Activated T-helper 17 cell treated with anti-CD3 and anti-CD28 coated beads, Interleukin-2, amount 50 U/mL, for 72 hours (primary cell): Measurements from ENCODE around the gene UAP1L1. TPM values are rescaled to one million over a fixed set of nuclear protein-coding genes. Genes with fewer than 3 reads are reported as not detected.
A peak's percentile ranks its signal among the peaks of the same experiment; 100 is the strongest.

Experiments
- ATAC-seq: fragments of 150-1000 bp; cut with Tn5 transposase; replicated peaks from 2 replicates; pipeline ENCODE4 v1.10.0; 2021; ENCODE audit warnings: mild to moderate bottlenecking, moderate library complexity
- H3K27ac Mint-ChIP-seq: one replicate; pipeline ENCODE4 v1.8.0; 2022; ENCODE audit warnings: mixed read lengths
- H3K27me3 Mint-ChIP-seq: one replicate; pipeline ENCODE4 v1.8.0; 2022; ENCODE audit warnings: mixed read lengths
- H3K36me3 Mint-ChIP-seq: one replicate; pipeline ENCODE4 v1.8.0; 2022; ENCODE audit warnings: low read depth, mild to moderate bottlenecking, mixed read lengths
- H3K4me1 Mint-ChIP-seq: one replicate; pipeline ENCODE4 v1.8.0; 2022; ENCODE audit warnings: mixed read lengths
- H3K4me3 Mint-ChIP-seq: one replicate; pipeline ENCODE4 v1.8.0; 2022; ENCODE audit warnings: mild to moderate bottlenecking, mixed read lengths
- H3K9me3 Mint-ChIP-seq: one replicate; pipeline ENCODE4 v1.8.0; 2022; ENCODE audit warnings: mixed read lengths
- total RNA-seq, 2 donors: library from RNA; stranded (reverse); gene quantifications; one replicate each; pipeline ENCODE4 v1.2.3, GENCODE V29; 2022

UAP1L1 gene
- total RNA-seq, 2 donors from 2014 or later, result 27.9 to 33.0 TPM

GRCh38 chr9:137073992-137074399 lies 3.3 kb upstream of the UAP1L1 start:
- Mint-ChIP-seq H3K27ac (no peak overlapping the region), H3K9me3 (no peaks in the 10 kb centered on the region), H3K4me1 (peaks cover 7% of the 10 kb centered on the region), H3K4me3 (no peak overlapping the region), H3K36me3 (peaks cover 8% of the 10 kb centered on the region), H3K27me3 (no peaks in the 10 kb centered on the region)
- no peak for ATAC-seq

GRCh38 chr9:137074657-137075274 lies 2.6 kb upstream of the UAP1L1 start:
- Mint-ChIP-seq H3K4me3 (no peak overlapping the region), H3K36me3 (peaks cover 15% of the 10 kb centered on the region), H3K9me3 (no peaks in the 10 kb centered on the region), H3K27ac (no peak overlapping the region), H3K27me3 (no peaks in the 10 kb centered on the region), H3K4me1 (peaks cover 7% of the 10 kb centered on the region)
- no peak for ATAC-seq

GRCh38 chr9:137075275-137075775 lies 2.0 kb upstream of the UAP1L1 start:
- no peak overlapping the region for H3K27ac Mint-ChIP-seq
- H3K27me3 Mint-ChIP-seq, result no peaks in the 10 kb centered on the region
- no peaks in the 10 kb centered on the region for H3K9me3 Mint-ChIP-seq
- no peak overlapping the region for H3K4me3 Mint-ChIP-seq
- ATAC-seq, result no peak
- H3K36me3 Mint-ChIP-seq, result peaks cover 20% of the 10 kb centered on the region
- peaks cover 7% of the 10 kb centered on the region for H3K4me1 Mint-ChIP-seq

GRCh38 chr9:137076636-137077009 lies 694 bp upstream of the UAP1L1 start:
- ATAC-seq, result no peak
- Mint-ChIP-seq H3K27me3 (no peaks in the 10 kb centered on the region), H3K4me1 (no peaks in the 10 kb centered on the region), H3K27ac (no peak overlapping the region), H3K36me3 (peaks cover 24% of the 10 kb centered on the region), H3K4me3 (peak overlapping the region; percentile 61), H3K9me3 (no peaks in the 10 kb centered on the region)

- Mint-ChIP-seq H3K36me3 (peaks cover 32% of the 10 kb centered on the region), H3K9me3 (no peaks in the 10 kb centered on the region), H3K27me3 (no peaks in the 10 kb centered on the region), H3K4me3 (peak overlapping the region; percentile 53), H3K4me1 (no peaks in the 10 kb centered on the region), H3K27ac (no peak overlapping the region)
- ATAC-seq, result peak; percentile 45
Observed at GRCh38 chr9:137077758-137078693, 709 bp downstream of the UAP1L1 start.

- Mint-ChIP-seq H3K9me3 (no peaks in the 10 kb centered on the region), H3K36me3 (peaks cover 39% of the 10 kb centered on the region), H3K4me3 (peak overlapping the region; percentile 53), H3K27me3 (no peaks in the 10 kb centered on the region), H3K27ac (no peak overlapping the region), H3K4me1 (peaks cover 6% of the 10 kb centered on the region)
- ATAC-seq, result no peak
Observed at GRCh38 chr9:137078701-137079400, 1.5 kb downstream of the UAP1L1 start.

GRCh38 chr9:137079401-137079787 lies 2.1 kb downstream of the UAP1L1 start:
- no peak overlapping the region for H3K27ac Mint-ChIP-seq
- no peak for ATAC-seq
- H3K9me3 Mint-ChIP-seq, result no peaks in the 10 kb centered on the region
- peak overlapping the region; percentile 53 for H3K4me3 Mint-ChIP-seq
- peaks cover 40% of the 10 kb centered on the region for H3K36me3 Mint-ChIP-seq
- no peaks in the 10 kb centered on the region for H3K27me3 Mint-ChIP-seq
- peaks cover 8% of the 10 kb centered on the region for H3K4me1 Mint-ChIP-seq

GRCh38 chr9:137080260-137081122 lies 3.2 kb downstream of the UAP1L1 start:
- Mint-ChIP-seq H3K27ac (no peak overlapping the region), H3K36me3 (peaks cover 40% of the 10 kb centered on the region), H3K27me3 (no peaks in the 10 kb centered on the region), H3K4me1 (peaks cover 12% of the 10 kb centered on the region), H3K4me3 (no peak overlapping the region), H3K9me3 (no peaks in the 10 kb centered on the region)
- ATAC-seq, result no peak

- peaks cover 40% of the 10 kb centered on the region for H3K36me3 Mint-ChIP-seq
Observed at GRCh38 chr9:137082222-137082924, 5.1 kb downstream of the UAP1L1 start.

GRCh38 chr9:137082925-137083290 lies 5.6 kb downstream of the UAP1L1 start:
- ATAC-seq, result no peak
- H3K4me1 Mint-ChIP-seq, result peaks cover 17% of the 10 kb centered on the region
- H3K27ac Mint-ChIP-seq, result no peak overlapping the region
- no peaks in the 10 kb centered on the region for H3K9me3 Mint-ChIP-seq
- peaks cover 40% of the 10 kb centered on the region for H3K36me3 Mint-ChIP-seq
- H3K4me3 Mint-ChIP-seq, result peak overlapping the region; percentile 63
- H3K27me3 Mint-ChIP-seq, result no peaks in the 10 kb centered on the region

More at GRCh38 chr9:137082222-137082924, 5.1 kb downstream of the UAP1L1 start:
- Mint-ChIP-seq H3K27ac (no peak overlapping the region), H3K4me3 (no peak overlapping the region), H3K4me1 (peaks cover 12% of the 10 kb centered on the region), H3K9me3 (no peaks in the 10 kb centered on the region), H3K27me3 (no peaks in the 10 kb centered on the region)
- no peak for ATAC-seq

GRCh38 chr9:137083394-137084004 lies 6.2 kb downstream of the UAP1L1 start:
- H3K36me3 Mint-ChIP-seq, result peaks cover 34% of the 10 kb centered on the region
- no peaks in the 10 kb centered on the region for H3K27me3 Mint-ChIP-seq
- peak overlapping the region; percentile 78 for H3K27ac Mint-ChIP-seq
- no peaks in the 10 kb centered on the region for H3K9me3 Mint-ChIP-seq
- peak; percentile 46 for ATAC-seq
- H3K4me3 Mint-ChIP-seq, result peak overlapping the region; percentile 63
- H3K4me1 Mint-ChIP-seq, result peaks cover 23% of the 10 kb centered on the region

- peaks cover 28% of the 10 kb centered on the region for H3K4me1 Mint-ChIP-seq
- H3K27me3 Mint-ChIP-seq, result no peaks in the 10 kb centered on the region
- H3K36me3 Mint-ChIP-seq, result peaks cover 27% of the 10 kb centered on the region
- no peaks in the 10 kb centered on the region for H3K9me3 Mint-ChIP-seq
- no peak for ATAC-seq
- H3K4me3 Mint-ChIP-seq, result peak overlapping the region; percentile 93
- H3K27ac Mint-ChIP-seq, result no peak overlapping the region
Observed at GRCh38 chr9:137084526-137084925, 7.2 kb downstream of the UAP1L1 start.

- Mint-ChIP-seq H3K4me3 (peak overlapping the region; percentile 93), H3K9me3 (no peaks in the 10 kb centered on the region), H3K27ac (peak overlapping the region; percentile 92), H3K27me3 (no peaks in the 10 kb centered on the region), H3K4me1 (peaks cover 28% of the 10 kb centered on the region), H3K36me3 (peaks cover 26% of the 10 kb centered on the region)
- ATAC-seq, result peak; percentile 0
Observed at GRCh38 chr9:137085920-137086530, 8.7 kb downstream of the UAP1L1 start.
